Stimulated activated CD8-positive, alpha-beta memory T cell treated with anti-CD3 and anti-CD28 coated beads, Interleukin-15, amount 100 ng/mL, for 4 hours (primary cell): ENCODE data around the gene RNF150.

Experiments
- DNase-seq, 2 donors: peaks; one replicate each; pipeline ENCODE4 v3.0.0-alpha.2; 2020; ENCODE audit warnings: low read depth in 2 of 2

Gene RNF150

DNA sequence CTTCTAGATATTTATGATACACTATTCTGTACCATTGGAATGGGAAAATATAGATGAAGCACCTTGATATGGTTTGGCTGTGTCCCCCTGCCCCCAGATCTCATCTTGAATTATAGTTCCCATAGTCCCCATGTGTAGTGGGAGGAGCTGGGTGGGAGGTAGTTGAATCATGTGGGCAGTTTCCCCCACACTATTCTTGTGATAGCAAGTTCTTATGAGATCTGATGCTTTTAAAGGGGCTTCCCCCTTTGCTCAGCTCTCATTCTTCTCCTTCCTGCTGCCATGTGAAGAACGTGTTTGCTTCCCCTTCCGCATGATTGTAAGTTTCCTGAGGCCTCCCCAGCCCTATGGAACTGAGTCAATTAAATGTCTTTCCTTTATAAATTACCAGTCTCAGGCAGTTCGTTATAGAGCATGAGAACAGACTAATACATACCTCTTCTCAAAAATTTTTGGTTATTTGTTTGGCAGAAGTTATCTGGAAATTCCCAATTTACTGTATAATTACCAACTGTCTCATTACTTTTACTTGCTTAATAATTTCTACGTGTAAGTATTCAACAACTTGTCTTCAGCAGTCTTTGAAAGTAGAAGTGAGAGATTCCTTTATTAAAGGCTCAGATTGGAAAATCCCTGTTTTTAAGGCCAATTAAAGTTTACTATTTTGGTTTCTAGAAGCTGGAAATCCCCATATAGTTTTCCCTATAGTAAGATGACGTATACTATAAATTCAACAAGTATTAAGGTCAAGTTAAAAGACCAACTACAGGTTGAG is 152.7 kb downstream of the RNF150 start:
- no peak for DNase-seq

- no peak for DNase-seq
Measured at GRCh38 chr4:140976768-140977167, 156.5 kb downstream of the RNF150 start.

GRCh38 chr4:140971077-140971792 is 162.0 kb downstream of the RNF150 start:
- no peak for DNase-seq

DNA sequence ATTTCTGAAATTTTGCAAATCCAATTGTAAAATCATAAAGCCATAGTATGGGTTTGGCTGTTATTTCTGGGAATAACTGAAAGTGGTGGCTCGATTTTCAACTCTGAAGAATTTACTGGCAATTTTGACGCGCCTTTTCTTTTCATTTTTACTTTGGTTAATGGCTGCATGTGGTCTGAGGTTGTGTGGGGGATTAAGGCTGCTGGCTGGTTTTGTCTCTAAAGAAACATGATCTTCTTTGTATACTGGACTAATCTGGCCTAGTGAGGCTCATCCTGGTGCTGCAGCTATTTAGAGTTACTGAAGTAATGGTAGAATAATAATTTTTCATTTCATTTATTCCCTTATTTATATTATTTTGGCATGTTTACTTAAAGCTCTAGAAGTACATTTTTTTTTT is 164.0 kb downstream of the RNF150 start:
- no peak for DNase-seq

DNA sequence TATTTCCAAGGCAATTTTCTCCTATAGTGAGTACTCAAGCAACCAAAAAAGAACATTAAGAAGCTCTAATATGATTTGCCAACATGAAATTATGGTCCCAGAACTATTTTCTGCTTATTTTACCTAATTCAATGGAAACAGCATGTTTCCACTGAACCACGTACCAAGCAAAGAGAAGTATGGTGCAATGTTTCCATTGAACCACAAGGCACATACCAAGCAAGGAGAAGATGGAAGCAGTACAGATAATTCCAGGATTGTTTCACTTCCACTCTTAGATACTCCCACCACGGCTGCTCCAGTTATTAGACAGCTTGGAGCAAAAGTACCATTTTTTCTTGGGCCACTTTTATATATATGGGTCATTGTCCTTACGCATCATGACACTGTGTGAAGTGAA is 164.9 kb downstream of the RNF150 start:
- DNase-seq = no peak

DNA sequence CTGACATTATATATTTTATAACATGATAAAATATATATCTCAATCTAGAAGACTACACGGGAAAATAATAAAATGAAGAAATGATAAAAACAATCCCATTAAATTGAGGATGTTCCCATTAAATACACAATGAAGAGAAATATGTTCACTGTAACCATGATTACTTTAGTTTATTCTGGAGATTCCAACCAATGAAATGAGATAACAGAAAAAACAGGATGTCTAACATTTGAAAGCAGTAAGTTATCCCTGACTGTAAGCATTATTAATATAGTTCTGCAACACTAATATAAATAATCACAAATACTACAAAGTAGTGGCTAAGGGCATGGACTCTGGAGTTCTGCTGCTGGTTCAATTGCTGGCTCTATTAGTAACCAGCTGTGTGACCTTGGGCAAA is 169.4 kb downstream of the RNF150 start:
- no peak for DNase-seq

DNA sequence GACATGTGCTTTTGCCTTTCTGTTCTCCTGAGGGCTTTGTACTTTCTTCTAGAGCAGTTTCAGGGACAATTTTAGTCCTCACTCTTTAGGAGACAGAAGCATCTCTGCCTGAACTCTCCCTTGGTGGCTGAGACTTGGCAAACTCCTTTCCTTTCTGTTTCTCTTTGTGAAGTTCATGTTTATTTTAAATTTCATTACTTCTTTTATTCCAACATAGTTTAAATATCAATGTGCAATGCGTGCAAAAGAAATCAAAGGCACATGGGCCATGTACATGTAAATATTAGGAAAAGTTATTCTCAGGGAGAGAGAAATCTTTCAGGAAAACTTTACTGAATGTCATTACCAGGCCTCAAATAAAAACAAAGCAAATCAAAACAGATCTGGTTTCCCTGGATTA is 177.6 kb downstream of the RNF150 start:
- no peak for DNase-seq

- DNase-seq = no peak
Measured at GRCh38 chr4:140952717-140953116, 180.6 kb downstream of the RNF150 start.

- DNase-seq = no peak
Measured at GRCh38 chr4:140947506-140947905, 185.8 kb downstream of the RNF150 start.

GRCh38 chr4:140945106-140945505 is 188.2 kb downstream of the RNF150 start:
- no peak for DNase-seq

- no peak for DNase-seq
Measured at GRCh38 chr4:140944572-140944971, 188.7 kb downstream of the RNF150 start.

- no peak for DNase-seq
Measured at GRCh38 chr4:140944199-140944515, 189.1 kb downstream of the RNF150 start.

- DNase-seq = no peak
Measured at GRCh38 chr4:140943486-140944198, 189.6 kb downstream of the RNF150 start.

DNA sequence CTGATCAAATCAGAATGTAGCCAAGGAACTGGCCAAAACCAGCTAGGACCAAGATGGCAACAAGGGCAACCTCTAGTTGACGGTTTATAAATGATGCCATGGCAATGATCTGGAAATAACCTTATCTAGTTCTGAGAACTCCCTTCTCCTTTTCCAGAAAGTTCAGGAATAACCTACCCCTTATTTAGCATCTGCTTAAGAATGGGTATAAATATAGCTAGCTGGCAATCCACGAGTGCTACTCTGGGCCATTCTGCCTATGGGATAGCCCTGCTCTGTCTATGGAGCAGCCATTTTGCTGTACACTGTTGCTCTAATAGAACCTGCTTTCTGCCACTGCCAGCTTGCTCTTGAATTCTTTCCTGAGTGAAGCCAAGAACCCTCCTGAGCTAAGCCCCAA is 192.7 kb downstream of the RNF150 start:
- DNase-seq = no peak

DNA sequence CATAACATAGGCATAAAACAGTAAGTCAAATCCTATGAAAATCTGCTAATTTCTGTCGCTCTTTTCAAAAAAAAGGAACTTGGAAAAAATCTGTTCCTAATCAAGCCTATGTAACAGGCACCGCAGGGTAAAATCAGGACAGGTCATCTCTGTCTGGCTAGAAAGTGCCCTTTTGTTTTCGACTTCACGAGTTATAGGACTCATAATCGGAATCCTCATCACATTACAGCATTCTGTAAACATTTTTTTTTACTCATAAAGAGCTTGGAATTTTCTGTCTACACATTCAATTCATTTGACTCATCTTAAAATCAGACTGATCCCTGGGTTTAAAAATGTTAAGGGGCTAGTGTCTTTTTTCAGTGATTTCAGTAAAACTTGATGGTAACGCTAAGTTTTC is 195.4 kb downstream of the RNF150 start:
- DNase-seq = no peak

DNA sequence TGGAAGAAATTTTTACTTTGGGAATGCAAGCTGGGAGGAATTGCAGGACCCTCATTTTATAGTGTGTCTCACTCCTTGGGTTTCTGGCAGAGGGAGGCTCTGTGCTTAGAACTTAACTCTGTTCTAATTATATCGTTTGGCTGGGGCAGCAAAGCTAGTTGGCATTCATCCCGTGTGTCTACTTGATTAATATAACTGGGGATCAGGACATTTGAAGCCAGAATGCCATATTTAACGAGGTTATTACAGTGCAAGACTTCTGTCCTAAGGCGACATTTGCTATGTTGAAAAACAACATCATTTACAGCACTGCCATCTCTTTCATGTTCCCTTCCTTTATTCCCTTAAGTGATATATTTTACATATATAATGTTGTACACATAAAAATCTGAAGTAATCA is 198.0 kb downstream of the RNF150 start:
- no peak for DNase-seq

- no peak for DNase-seq
Measured at GRCh38 chr4:140932501-140933045, 200.7 kb downstream of the RNF150 start.

GRCh38 chr4:140931911-140932310 is 201.4 kb downstream of the RNF150 start:
- no peak for DNase-seq

DNA sequence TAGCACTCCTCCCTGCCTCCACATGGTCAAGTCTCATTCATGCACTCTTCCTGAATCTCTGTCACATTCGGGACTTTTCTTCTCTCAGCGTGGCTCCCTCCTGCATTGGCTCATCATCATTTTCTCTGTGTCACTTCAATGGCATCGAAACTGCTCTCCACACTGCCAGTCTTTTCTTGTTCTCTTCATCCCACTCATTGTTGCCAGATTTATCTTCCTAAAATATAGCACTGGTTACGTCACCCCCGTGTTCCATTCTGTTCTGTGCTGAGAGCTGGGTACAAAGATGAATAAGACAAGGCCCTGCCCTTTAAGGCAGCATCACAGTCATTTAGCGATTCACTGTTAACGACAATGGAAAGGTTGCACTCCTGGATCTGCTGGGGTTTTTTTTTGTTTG is 202.7 kb downstream of the RNF150 start:
- no peak for DNase-seq

- DNase-seq = no peak
Measured at GRCh38 chr4:140930011-140930410, 203.3 kb downstream of the RNF150 start.

DNA sequence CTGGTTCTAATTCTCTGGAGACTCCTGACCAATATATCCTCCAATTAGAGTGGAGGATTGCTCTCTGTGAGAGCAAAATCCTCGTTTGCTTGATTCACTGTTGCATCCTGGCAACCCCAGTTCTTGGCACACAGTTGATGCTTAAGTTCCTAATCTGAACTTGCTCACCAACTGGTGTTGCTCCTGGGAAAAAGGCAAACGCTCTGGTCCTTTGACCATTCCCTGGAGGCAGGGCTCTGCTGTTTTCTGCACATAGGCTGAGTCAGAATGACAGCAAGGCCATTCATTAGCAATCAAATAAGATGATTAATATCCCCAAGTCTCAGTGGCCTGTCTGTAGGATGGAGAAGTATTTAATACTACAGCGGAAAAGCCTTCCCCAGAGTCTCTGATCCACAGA is 204.4 kb downstream of the RNF150 start:
- no peak for DNase-seq

DNA sequence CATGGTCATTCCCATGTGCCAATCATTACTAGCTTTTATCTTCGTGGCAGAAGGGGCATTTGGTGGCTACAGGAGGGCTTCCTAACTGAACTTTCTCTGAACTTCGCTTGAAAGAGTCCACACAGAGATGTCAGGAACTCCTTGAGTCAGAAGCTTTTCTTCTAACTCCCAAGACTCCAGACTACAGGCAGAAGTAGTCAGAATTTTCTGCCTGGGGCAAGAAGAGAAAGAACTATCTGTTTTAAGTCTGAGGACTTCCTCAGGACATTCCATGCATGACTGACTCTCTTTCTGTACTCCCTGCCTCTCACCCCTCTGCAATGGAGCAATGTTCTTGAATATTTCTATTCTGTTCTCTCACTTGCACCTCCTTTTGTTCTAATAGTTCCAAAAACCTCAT is 206.6 kb downstream of the RNF150 start:
- no peak for DNase-seq

DNA sequence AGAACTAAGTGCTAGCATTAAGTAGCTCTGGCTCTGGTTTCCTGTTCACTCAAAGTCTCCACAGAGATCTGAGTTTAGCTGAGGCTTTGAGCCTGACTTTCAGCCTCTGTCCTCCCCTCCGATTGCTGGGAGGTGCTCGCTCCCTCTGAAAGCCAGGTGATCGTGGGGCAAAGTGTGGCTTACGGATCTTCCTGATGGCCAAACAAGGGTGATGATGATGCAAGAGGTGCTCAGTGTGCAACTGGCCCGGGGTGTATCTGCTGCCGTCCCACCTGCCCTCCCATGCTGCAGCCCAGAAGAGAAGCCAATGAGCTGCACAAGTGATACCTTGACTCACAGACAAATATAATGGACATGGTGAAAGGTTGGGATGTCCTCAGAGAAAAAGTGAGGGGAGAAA is 207.9 kb downstream of the RNF150 start:
- no peak for DNase-seq
